Mucosa of descending colon (tissue), 3 donors: ENCODE data around the gene ASF1A. TPM values are rescaled to one million over a fixed set of nuclear protein-coding genes. Genes with fewer than 3 reads are reported as not detected.

Source experiments
- ATAC-seq: fragments of 200-7000 bp; cut with Tn5 transposase; one replicate; pipeline ENCODE4 v1.9.1; 2020; ENCODE audit warnings: mild to moderate bottlenecking, moderate library complexity
- DNase-seq, 3 donors: peaks; one replicate each; pipeline ENCODE4 v3.0.0-alpha.2; 2020
- H3K36me3 ChIP-seq: fragments of 200-600 bp; one replicate; pipeline ENCODE4 v1.8.0; 2021; ENCODE audit warnings: low read depth, mild to moderate bottlenecking
- H3K4me1 ChIP-seq: fragments of 200-600 bp; one replicate; pipeline ENCODE4 v1.8.0; 2021; ENCODE audit warnings: low read depth, mild to moderate bottlenecking
- H3K4me3 ChIP-seq: fragments of 200-600 bp; one replicate; pipeline ENCODE4 v1.8.0; 2021; ENCODE audit warnings: mild to moderate bottlenecking
- H3K9me3 ChIP-seq: fragments of 200-600 bp; one replicate; pipeline ENCODE4 v1.8.0; 2021; ENCODE audit warnings: mild to moderate bottlenecking
- CTCF ChIP-seq: fragments of 200-600 bp; IDR thresholded peaks from one replicate; pipeline ENCODE4 v1.8.0; 2022; ENCODE audit warnings: antibody characterized with exemption, mild to moderate bottlenecking
- intact Hi-C, 2 donors: fragments of 100-400 bp; cut with DNase I in 1 of 2; cut with micrococcal nuclease in 1 of 2; formaldehyde crosslinking; loops; one replicate each; pipeline versions ENCODE4 v1.11.0 to v1.11.1; 2022; cut with DNase I, micrococcal nuclease
- total RNA-seq, 3 donors: library from RNA; stranded (reverse); fragmentation: NEBNext Ultra II Directional in 2 of 3; extraction: Animal tissue kit (Norgen Biotek cat#: 25700) in 2 of 3; gene quantifications; one replicate each; pipeline versions ENCODE4 v1.2.1 to v1.2.4, GENCODE V29; 2021 to 2023
- donor health status: DM: no; HTN: no; CAD: no; lungs with moderate emphysema.
- donor health status: DM: no; HTN: no; CAD: no.
- donor health status: DM: no; HTN: yes; CAD: no.

ASF1A gene
- total RNA-seq, 3 donors from 2014 or later, result 14.3 to 22.2 (median 17.1) TPM

DNA sequence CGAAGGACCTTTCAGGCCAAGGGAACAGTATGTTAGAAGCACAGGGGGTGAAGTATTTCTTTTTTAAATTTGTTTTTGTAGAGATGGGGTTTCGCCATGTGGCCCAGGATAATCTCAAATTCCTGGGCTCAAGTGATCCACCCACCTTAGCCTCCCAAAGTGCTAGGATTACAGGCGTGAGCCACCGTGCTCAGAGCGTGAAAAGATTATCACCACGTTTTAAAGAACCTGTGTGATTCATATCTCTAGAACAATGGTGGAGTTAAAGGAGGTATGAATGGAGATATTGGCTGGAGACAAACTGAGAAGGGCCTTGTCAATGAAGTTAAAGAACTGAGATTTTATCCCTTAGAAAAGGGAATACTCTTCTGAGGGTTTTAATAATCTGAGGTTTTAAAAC is 9.7 kb downstream of the ASF1A start:
- Histone ChIP-seq H3K4me3 (no peak overlapping the region), H3K9me3 (no peaks in the 10 kb centered on the region), H3K4me1 (peaks cover 12% of the 10 kb centered on the region), H3K36me3 (no peaks in the 10 kb centered on the region)
- DNase-seq (no peak), ATAC-seq (no peak)
- TF ChIP-seq CTCF, result no peak
- intact Hi-C loops, result no loop called here

DNA sequence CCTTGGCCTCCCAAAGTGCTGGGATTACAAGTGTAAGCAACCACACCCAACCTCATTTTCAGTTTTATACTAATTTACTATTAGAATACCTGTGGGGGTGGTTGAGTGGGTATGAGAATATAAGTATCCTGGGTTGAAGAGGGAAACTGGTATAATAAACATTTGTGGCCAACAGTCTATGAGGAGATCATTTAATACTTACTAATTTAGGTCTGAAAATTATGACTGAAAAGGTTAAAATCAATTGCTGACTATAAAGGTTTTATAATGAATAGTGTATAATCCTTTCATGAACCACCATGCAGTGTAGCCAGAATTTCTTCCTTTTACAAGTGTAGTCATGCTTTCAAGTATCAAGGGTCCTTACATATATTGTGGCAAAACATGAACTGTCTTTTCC is 11.1 kb downstream of the ASF1A start:
- TF ChIP-seq CTCF, result no peak
- H3K4me1 ChIP-seq, result peaks cover 7% of the 10 kb centered on the region
- DNase-seq (no peak), ATAC-seq (no peak)
- H3K9me3 ChIP-seq, result no peaks in the 10 kb centered on the region
- no peak overlapping the region for H3K4me3 ChIP-seq
- intact Hi-C loops, result no loop called here
- H3K36me3 ChIP-seq, result no peaks in the 10 kb centered on the region

- ATAC-seq (no peak), DNase-seq (no peak)
- H3K36me3 ChIP-seq, result no peaks in the 10 kb centered on the region
- intact Hi-C loops, result no loop called here
- H3K4me1 ChIP-seq, result no peaks in the 10 kb centered on the region
- H3K4me3 ChIP-seq, result no peak overlapping the region
- no peak for TF ChIP-seq CTCF
- H3K9me3 ChIP-seq, result no peaks in the 10 kb centered on the region
Measured at GRCh38 chr6:118905851-118906250, 11.9 kb downstream of the ASF1A start.

GRCh38 chr6:118908441-118908840 is 14.5 kb downstream of the ASF1A start:
- ATAC-seq (no peak), DNase-seq (no peak)
- Histone ChIP-seq H3K4me3 (no peak overlapping the region), H3K9me3 (no peaks in the 10 kb centered on the region), H3K4me1 (no peaks in the 10 kb centered on the region), H3K36me3 (no peaks in the 10 kb centered on the region)
- intact Hi-C loops, result no loop called here
- TF ChIP-seq CTCF, result no peak

GRCh38 chr6:118912646-118913045 is 18.7 kb downstream of the ASF1A start:
- no peak for TF ChIP-seq CTCF
- Histone ChIP-seq H3K4me3 (no peak overlapping the region), H3K4me1 (no peaks in the 10 kb centered on the region), H3K36me3 (no peaks in the 10 kb centered on the region), H3K9me3 (no peaks in the 10 kb centered on the region)
- intact Hi-C loops, result no loop called here
- DNase-seq (no peak), ATAC-seq (no peak)

GRCh38 chr6:118913161-118913560 is 19.2 kb downstream of the ASF1A start:
- no peak for TF ChIP-seq CTCF
- DNase-seq (no peak), ATAC-seq (no peak)
- Histone ChIP-seq H3K4me1 (no peaks in the 10 kb centered on the region), H3K4me3 (no peak overlapping the region), H3K9me3 (no peaks in the 10 kb centered on the region), H3K36me3 (no peaks in the 10 kb centered on the region)
- intact Hi-C loops, result no loop called here
